LNCaP clone FGC (cell line): ENCODE measurements around the gene SYNGR2.

Experiments used
- DNase-seq: peaks from one replicate; pipeline ENCODE4 v3.0.0-alpha.2; 2011; ENCODE audit warnings: low read depth
- H3K4me3 ChIP-seq: 2 replicates; pipeline ENCODE4 v1.5.1; 2011; ENCODE audit warnings: mild to moderate bottlenecking, low read depth, low read length, control low read depth
- CTCF ChIP-seq: IDR thresholded peaks from 2 replicates; pipeline ENCODE4 v1.5.1; 2012; ENCODE audit warnings: mild to moderate bottlenecking; ENCODE audit not compliant: control insufficient read depth, insufficient read depth; ENCODE audit errors: extremely low read depth

The SYNGR2 gene

GRCh38 chr17:78144736-78145641, 23.4 kb upstream of the SYNGR2 start:
- H3K4me3 ChIP-seq = no peak overlapping the region
- DNase-seq = peak; percentile 91
- peak; percentile 48 for TF ChIP-seq CTCF

GRCh38 chr17:78146471-78146869, 21.9 kb upstream of the SYNGR2 start:
- TF ChIP-seq CTCF = no peak
- H3K4me3 ChIP-seq = no peak overlapping the region
- no peak for DNase-seq

- no peak for DNase-seq
- no peak for TF ChIP-seq CTCF
- no peak overlapping the region for H3K4me3 ChIP-seq
These were observed 21.5 kb upstream of the SYNGR2 start for GRCh38 chr17:78146881-78147280.

- no peak for DNase-seq
- no peak overlapping the region for H3K4me3 ChIP-seq
These were observed 20.9 kb upstream of the SYNGR2 start for GRCh38 chr17:78147315-78147998.

GRCh38 chr17:78148286-78149016, 19.9 kb upstream of the SYNGR2 start:
- no peak overlapping the region for H3K4me3 ChIP-seq
- TF ChIP-seq CTCF = no peak
- no peak for DNase-seq

More at GRCh38 chr17:78147315-78147998, 20.9 kb upstream of the SYNGR2 start:
- no peak for TF ChIP-seq CTCF

GRCh38 chr17:78151514-78152008, 16.8 kb upstream of the SYNGR2 start:
- no peak overlapping the region for H3K4me3 ChIP-seq
- no peak for TF ChIP-seq CTCF
- no peak for DNase-seq
